GM12892 (cell line): ENCODE results near the gene EIF5AL1.
"Not testable (repeated sequence)": the region's sequence is repeated elsewhere in the genome, so short reads cannot be mapped to it uniquely, and the experiment has no call there.

Experiments
- POLR2A ChIP-seq: IDR thresholded peaks from 2 replicates; pipeline ENCODE4 v1.6.1; 2011; ENCODE audit warnings: low read depth, low read length, control low read depth
- POLR2AphosphoS5 ChIP-seq: IDR thresholded peaks from 2 replicates; pipeline ENCODE4 v1.6.1; 2011; ENCODE audit warnings: low read depth, low read length, control low read depth
- TAF1 ChIP-seq: IDR thresholded peaks from 2 replicates; pipeline ENCODE4 v1.6.1; 2011; ENCODE audit warnings: low read depth, mild to moderate bottlenecking, control low read depth, low read length, borderline replicate concordance

DNA sequence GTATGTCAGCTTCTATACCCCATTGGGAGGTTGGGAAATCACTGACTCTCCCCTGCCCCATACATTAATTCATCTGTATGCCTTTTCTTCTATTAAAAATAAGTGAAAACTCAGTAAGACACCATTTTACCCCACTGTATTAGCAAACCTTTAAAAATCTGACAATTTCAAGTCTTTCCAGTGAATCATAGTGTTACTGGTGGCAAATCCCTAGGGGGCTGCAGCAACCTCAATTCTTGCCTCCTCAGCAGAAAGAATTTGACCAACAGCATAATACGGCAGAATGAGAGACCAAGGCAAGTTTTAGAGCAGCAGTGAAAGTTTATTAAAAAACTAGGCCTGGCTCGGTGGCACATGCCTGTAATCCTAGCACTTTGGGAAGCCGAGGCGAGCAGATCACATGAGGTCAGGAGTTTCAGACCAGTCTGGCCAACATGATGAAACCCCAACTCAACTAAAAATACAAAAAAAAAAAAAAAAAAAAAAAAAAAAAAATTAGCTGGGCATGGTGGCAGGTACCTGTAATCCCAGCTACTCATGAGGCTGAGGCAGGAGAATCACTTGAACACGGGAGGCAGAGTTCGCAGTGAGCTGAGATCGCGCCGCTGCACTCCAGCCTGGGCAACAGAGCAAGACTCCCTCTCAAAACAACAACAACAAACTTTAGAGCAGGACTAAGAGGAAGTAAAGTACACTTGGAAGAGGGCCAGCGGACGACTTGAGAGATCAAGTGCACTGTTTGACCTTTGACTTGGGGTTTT is 21.0 kb downstream of the EIF5AL1 start:
- not testable (repeated sequence) for TF ChIP-seq POLR2AphosphoS5, POLR2A, TAF1
